ENCODE measurements around the gene IAH1. TPM values are rescaled to one million over a fixed set of nuclear protein-coding genes. Genes with fewer than 3 reads are reported as not detected.

Gene IAH1
- polyA plus RNA-seq, 4 donors, result 35.0 to 79.2 (median 54.6) TPM

GRCh38 chr2:9478526-9478925 is 4.2 kb downstream of the IAH1 start:
- no peak for FAIRE-seq
- Histone ChIP-seq H3K27me3 (ENCODE audit: control insufficient read depth in 3 of 3, insufficient read depth in 3 of 3, low read length in 3 of 3) (no peaks in the 10 kb centered on the region), H3K36me3 (ENCODE audit: control insufficient read depth in 3 of 3, insufficient read depth in 2 of 3, low read depth in 1 of 3, low read length in 3 of 3) (peaks cover 7 to 36% (median 18%) of the 10 kb centered on the region in 3 donors)

GRCh38 chr2:9480157-9480556 is 5.8 kb downstream of the IAH1 start:
- FAIRE-seq (no peak), DNase-seq (no peak)
- WGBS, 3 donors, result 93 to 97% (median 94%) methylated on average over 4 of the region's 4 CpGs
- Histone ChIP-seq H3K4me1 (ENCODE audit: control insufficient read depth in 3 of 3, insufficient read depth in 2 of 3, low read depth in 1 of 3, low read length in 2 of 3) (peaks cover 0 to 3% (median 2%) of the 10 kb centered on the region in 3 donors), H3K27me3 (ENCODE audit: control insufficient read depth in 3 of 3, insufficient read depth in 3 of 3, low read length in 3 of 3) (no peaks in the 10 kb centered on the region), H3K27ac (ENCODE audit: low read depth in 1 of 3, low read length in 2 of 3) (no peak overlapping the region), H3K9me3 (ENCODE audit: control insufficient read depth in 2 of 2, insufficient read depth in 1 of 2, low read depth in 1 of 2, low read length in 1 of 2) (no peaks in the 10 kb centered on the region), H3K4me3 (ENCODE audit: low read depth in 1 of 3, low read length in 3 of 3) (no peak overlapping the region), H3K36me3 (ENCODE audit: control insufficient read depth in 3 of 3, insufficient read depth in 2 of 3, low read depth in 1 of 3, low read length in 3 of 3) (peaks cover 18 to 52% (median 27%) of the 10 kb centered on the region in 3 donors)

More at GRCh38 chr2:9478526-9478925, 4.2 kb downstream of the IAH1 start:
- no peak for DNase-seq
- no peaks in the 10 kb centered on the region for H3K9me3 ChIP-seq (ENCODE audit: control insufficient read depth in 2 of 2, insufficient read depth in 1 of 2, low read depth in 1 of 2, low read length in 1 of 2)
- WGBS, 3 donors, result 81 to 95% (median 90%) methylated on average over 3 of the region's 3 CpGs
- H3K4me3 ChIP-seq (ENCODE audit: low read depth in 1 of 3, low read length in 3 of 3), result no peak overlapping the region
- H3K27ac ChIP-seq (ENCODE audit: low read depth in 1 of 3, low read length in 2 of 3), result no peak overlapping the region
- H3K4me1 ChIP-seq (ENCODE audit: control insufficient read depth in 3 of 3, insufficient read depth in 2 of 3, low read depth in 1 of 3, low read length in 2 of 3), result peaks cover 0 to 6% (median 2%) of the 10 kb centered on the region in 3 donors

GRCh38 chr2:9483107-9483506 is 8.8 kb downstream of the IAH1 start:
- H3K4me1 ChIP-seq (ENCODE audit: control insufficient read depth in 3 of 3, insufficient read depth in 2 of 3, low read depth in 1 of 3, low read length in 2 of 3), result no peaks in the 10 kb centered on the region
- H3K4me3 ChIP-seq (ENCODE audit: low read depth in 1 of 3, low read length in 3 of 3), result no peak overlapping the region
- no peaks in the 10 kb centered on the region for H3K9me3 ChIP-seq (ENCODE audit: control insufficient read depth in 2 of 2, insufficient read depth in 1 of 2, low read depth in 1 of 2, low read length in 1 of 2)
- peaks cover 18 to 66% (median 40%) of the 10 kb centered on the region in 3 donors for H3K36me3 ChIP-seq (ENCODE audit: control insufficient read depth in 3 of 3, insufficient read depth in 2 of 3, low read depth in 1 of 3, low read length in 3 of 3)
- no peak overlapping the region for H3K27ac ChIP-seq (ENCODE audit: low read depth in 1 of 3, low read length in 2 of 3)
- DNase-seq (no peak), FAIRE-seq (no peak)
- no peaks in the 10 kb centered on the region for H3K27me3 ChIP-seq (ENCODE audit: control insufficient read depth in 3 of 3, insufficient read depth in 3 of 3, low read length in 3 of 3)

GRCh38 chr2:9484533-9484932 is 10.2 kb downstream of the IAH1 start:
- Histone ChIP-seq H3K36me3 (ENCODE audit: control insufficient read depth in 3 of 3, insufficient read depth in 2 of 3, low read depth in 1 of 3, low read length in 3 of 3) (peaks cover 18 to 67% (median 42%) of the 10 kb centered on the region in 3 donors), H3K4me1 (ENCODE audit: control insufficient read depth in 3 of 3, insufficient read depth in 2 of 3, low read depth in 1 of 3, low read length in 2 of 3) (no peaks in the 10 kb centered on the region), H3K9me3 (ENCODE audit: control insufficient read depth in 2 of 2, insufficient read depth in 1 of 2, low read depth in 1 of 2, low read length in 1 of 2) (no peaks in the 10 kb centered on the region), H3K4me3 (ENCODE audit: low read depth in 1 of 3, low read length in 3 of 3) (no peak overlapping the region), H3K27ac (ENCODE audit: low read depth in 1 of 3, low read length in 2 of 3) (no peak overlapping the region), H3K27me3 (ENCODE audit: control insufficient read depth in 3 of 3, insufficient read depth in 3 of 3, low read length in 3 of 3) (no peaks in the 10 kb centered on the region)
- DNase-seq (no peak), FAIRE-seq (no peak)
- WGBS, 3 donors, result 84 to 91% (median 86%) methylated on average over 5 of the region's 5 CpGs

- WGBS, 3 donors, result 97 to 100% (median 100%) methylated on average over 1 of the region's 1 CpG
Measured at GRCh38 chr2:9488583-9489547, 14.5 kb downstream of the IAH1 start.

GRCh38 chr2:9490789-9491188 is 16.4 kb downstream of the IAH1 start:
- Histone ChIP-seq H3K27me3 (ENCODE audit: control insufficient read depth in 3 of 3, insufficient read depth in 3 of 3, low read length in 3 of 3) (no peaks in the 10 kb centered on the region), H3K36me3 (ENCODE audit: control insufficient read depth in 3 of 3, insufficient read depth in 2 of 3, low read depth in 1 of 3, low read length in 3 of 3) (peaks cover 16 to 51% (median 38%) of the 10 kb centered on the region in 3 donors), H3K9me3 (ENCODE audit: control insufficient read depth in 2 of 2, insufficient read depth in 1 of 2, low read depth in 1 of 2, low read length in 1 of 2) (no peaks in the 10 kb centered on the region), H3K4me3 (ENCODE audit: low read depth in 1 of 3, low read length in 3 of 3) (no peak overlapping the region), H3K27ac (ENCODE audit: low read depth in 1 of 3, low read length in 2 of 3) (no peak overlapping the region), H3K4me1 (ENCODE audit: control insufficient read depth in 3 of 3, insufficient read depth in 2 of 3, low read depth in 1 of 3, low read length in 2 of 3) (no peaks in the 10 kb centered on the region)
- 85 to 91% (median 88%) methylated on average over 2 of the region's 2 CpGs for WGBS, 3 donors
- FAIRE-seq, result no peak
- DNase-seq, result no peak

More at GRCh38 chr2:9488583-9489547, 14.5 kb downstream of the IAH1 start:
- H3K27ac ChIP-seq (ENCODE audit: low read depth in 1 of 3, low read length in 2 of 3), result no peak overlapping the region
- H3K36me3 ChIP-seq (ENCODE audit: control insufficient read depth in 3 of 3, insufficient read depth in 2 of 3, low read depth in 1 of 3, low read length in 3 of 3), result peaks cover 16 to 56% (median 42%) of the 10 kb centered on the region in 3 donors
- no peak for DNase-seq
- FAIRE-seq, result no peak
- H3K4me1 ChIP-seq (ENCODE audit: control insufficient read depth in 3 of 3, insufficient read depth in 2 of 3, low read depth in 1 of 3, low read length in 2 of 3), result no peaks in the 10 kb centered on the region
- no peaks in the 10 kb centered on the region for H3K27me3 ChIP-seq (ENCODE audit: control insufficient read depth in 3 of 3, insufficient read depth in 3 of 3, low read length in 3 of 3)
- H3K4me3 ChIP-seq (ENCODE audit: low read depth in 1 of 3, low read length in 3 of 3), result no peak overlapping the region
- H3K9me3 ChIP-seq (ENCODE audit: control insufficient read depth in 2 of 2, insufficient read depth in 1 of 2, low read depth in 1 of 2, low read length in 1 of 2), result no peaks in the 10 kb centered on the region

- Histone ChIP-seq H3K27me3 (ENCODE audit: control insufficient read depth in 3 of 3, insufficient read depth in 3 of 3, low read length in 3 of 3) (no peaks in the 10 kb centered on the region), H3K9me3 (ENCODE audit: control insufficient read depth in 2 of 2, insufficient read depth in 1 of 2, low read depth in 1 of 2, low read length in 1 of 2) (no peaks in the 10 kb centered on the region), H3K36me3 (ENCODE audit: control insufficient read depth in 3 of 3, insufficient read depth in 2 of 3, low read depth in 1 of 3, low read length in 3 of 3) (peaks cover 23 to 51% (median 37%) of the 10 kb centered on the region in 3 donors), H3K4me1 (ENCODE audit: control insufficient read depth in 3 of 3, insufficient read depth in 2 of 3, low read depth in 1 of 3, low read length in 2 of 3) (no peaks in the 10 kb centered on the region), H3K27ac (ENCODE audit: low read depth in 1 of 3, low read length in 2 of 3) (no peak overlapping the region), H3K4me3 (ENCODE audit: low read depth in 1 of 3, low read length in 3 of 3) (no peak overlapping the region)
- DNase-seq (no peak), FAIRE-seq (no peak)
- WGBS, 3 donors, result 74 to 81% (median 77%) methylated on average over 2 of the region's 2 CpGs
Measured at GRCh38 chr2:9492927-9493326, 18.6 kb downstream of the IAH1 start.

- DNase-seq, result no peak
- Histone ChIP-seq H3K4me3 (ENCODE audit: low read depth in 1 of 3, low read length in 3 of 3) (no peak overlapping the region), H3K9me3 (ENCODE audit: control insufficient read depth in 2 of 2, insufficient read depth in 1 of 2, low read depth in 1 of 2, low read length in 1 of 2) (no peaks in the 10 kb centered on the region), H3K36me3 (ENCODE audit: control insufficient read depth in 3 of 3, insufficient read depth in 2 of 3, low read depth in 1 of 3, low read length in 3 of 3) (peaks cover 23 to 53% (median 33%) of the 10 kb centered on the region in 3 donors), H3K27ac (ENCODE audit: low read depth in 1 of 3, low read length in 2 of 3) (no peak overlapping the region), H3K27me3 (ENCODE audit: control insufficient read depth in 3 of 3, insufficient read depth in 3 of 3, low read length in 3 of 3) (no peaks in the 10 kb centered on the region), H3K4me1 (ENCODE audit: control insufficient read depth in 3 of 3, insufficient read depth in 2 of 3, low read depth in 1 of 3, low read length in 2 of 3) (no peaks in the 10 kb centered on the region)
- WGBS, 3 donors, result 63 to 88% (median 77%) methylated on average over 3 of the region's 3 CpGs
- no peak for FAIRE-seq
Measured at GRCh38 chr2:9493478-9493877, 19.1 kb downstream of the IAH1 start.

Data from small intestine (tissue), 7 donors.